A204.1 (cell line): ENCODE results near the gene CKAP5.

Source experiments
- FAIRE-seq: peaks from 2 replicates; lab custom pipeline; 2012; peaks lifted over from hg19 to GRCh38; lab: Jason Lieb, UNC

CKAP5 gene

GRCh38 chr11:46697303-46697702, 148.8 kb downstream of the CKAP5 start:
- no peak for FAIRE-seq

GRCh38 chr11:46696212-46696558, 149.9 kb downstream of the CKAP5 start:
- no peak for FAIRE-seq

DNA sequence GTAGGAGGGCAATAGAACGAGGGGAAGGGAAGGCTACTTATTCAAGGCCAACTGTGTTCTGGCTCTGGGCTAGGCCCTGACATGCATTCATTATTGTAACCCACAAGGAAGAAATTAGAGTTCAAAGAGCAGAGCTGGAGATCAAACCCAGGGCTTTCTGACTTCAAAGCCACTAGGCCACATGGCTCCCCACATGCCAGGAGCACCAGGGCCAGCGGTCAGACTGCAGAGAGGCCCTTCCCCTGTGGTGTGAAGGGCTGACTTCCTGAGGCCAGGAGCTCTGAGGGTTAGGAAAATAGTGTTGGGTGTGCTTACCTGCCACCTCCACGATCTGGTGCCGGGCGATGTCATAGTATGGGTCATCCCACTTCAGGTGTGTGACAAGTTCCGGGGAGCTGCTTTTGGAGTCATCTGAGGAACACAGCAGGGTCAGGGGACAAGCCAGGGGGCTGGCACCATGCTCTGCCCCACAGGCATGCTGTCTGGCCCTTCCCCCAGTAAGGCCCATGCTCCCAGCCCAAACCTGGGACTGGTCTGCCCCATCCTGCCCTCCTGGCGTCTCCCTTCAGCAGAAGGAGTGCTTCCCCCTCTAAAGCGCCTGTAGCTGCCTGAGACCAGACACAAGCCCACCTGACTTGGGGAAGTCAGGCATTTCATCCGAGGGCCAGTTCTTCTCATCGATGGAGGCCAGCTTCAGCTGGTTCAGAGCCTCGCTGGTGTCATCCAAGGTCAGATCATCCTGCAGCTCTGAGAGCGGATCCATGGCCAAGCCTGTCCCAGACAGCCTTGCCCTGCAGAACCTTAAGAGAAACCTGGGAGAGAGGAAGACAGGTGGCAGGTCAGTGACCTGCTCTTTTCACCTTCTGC, 150.5 kb downstream of the CKAP5 start:
- no peak for FAIRE-seq

DNA sequence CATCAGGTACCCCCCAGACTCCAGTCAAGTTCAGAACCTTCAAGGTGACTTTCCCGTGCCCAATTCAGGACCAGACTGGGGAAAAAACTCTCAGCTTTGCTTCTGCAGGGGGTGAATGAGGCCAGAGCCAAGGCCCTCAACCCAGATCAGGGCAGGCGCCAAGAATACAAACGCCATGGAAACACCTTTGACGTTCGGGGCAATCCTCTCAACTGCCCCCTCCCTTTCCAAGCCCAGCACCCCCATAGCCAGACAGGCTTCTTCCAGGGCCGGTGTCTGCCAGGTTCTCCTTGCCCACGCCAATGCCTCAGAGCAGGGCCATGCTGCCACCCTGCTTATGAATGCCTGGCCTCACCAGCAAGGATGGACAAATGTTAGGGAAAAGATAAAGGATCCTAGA, 151.5 kb downstream of the CKAP5 start:
- no peak for FAIRE-seq

DNA sequence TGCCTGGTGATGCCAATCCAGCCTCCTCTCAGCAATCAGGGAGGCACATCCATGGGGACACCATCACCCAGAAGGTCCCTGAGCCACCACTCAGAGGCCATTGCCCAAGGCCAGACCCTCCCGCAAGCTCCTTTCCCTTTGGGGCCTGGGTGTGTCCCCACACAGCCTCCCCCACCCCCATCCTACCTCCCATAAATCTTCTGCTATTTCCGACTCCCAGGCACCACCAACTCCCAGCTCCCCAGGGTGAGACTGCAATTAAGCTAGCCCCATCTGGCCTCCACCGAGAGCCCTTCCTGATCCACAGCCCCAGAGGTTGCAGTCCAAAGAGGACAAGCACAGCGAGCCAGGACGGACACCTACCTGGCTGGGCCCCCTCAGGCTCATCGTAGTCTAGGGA, 152.0 kb downstream of the CKAP5 start:
- no peak for FAIRE-seq

- no peak for FAIRE-seq
Observed at GRCh38 chr11:46693597-46694012, 152.5 kb downstream of the CKAP5 start.
